Lung (tissue), 12 donors: ENCODE results near the gene COL6A3. TPM values are rescaled to one million over a fixed set of nuclear protein-coding genes. Genes with fewer than 3 reads are reported as not detected.
A peak's percentile ranks its signal among the peaks of the same experiment; 100 is the strongest.

ENCODE experiments used
- ATAC-seq: fragments of 200-7000 bp; cut with Tn5 transposase; one replicate; pipeline ENCODE4 v1.9.1; 2020; ENCODE audit warnings: moderate number of reproducible peaks; ENCODE audit not compliant: insufficient read depth, low FRiP score
- DNase-seq, 3 donors: peaks; one replicate each; pipeline ENCODE4 v3.0.0-alpha.2; 2013 to 2017
- H3K27ac ChIP-seq, 2 donors: one replicate each; pipeline ENCODE4 v1.5.1; 2013; ENCODE audit warnings: mild to moderate bottlenecking in 2 of 2, moderate library complexity in 2 of 2, control low read depth in 1 of 2, inconsistent platforms in 1 of 2, low read depth in 1 of 2, low read length in 1 of 2
- H3K27me3 ChIP-seq, 3 donors: one replicate each; pipeline ENCODE4 v1.5.1; 2013; ENCODE audit warnings: low read length in 2 of 3; ENCODE audit not compliant: control insufficient read depth in 3 of 3, insufficient read depth in 3 of 3
- H3K36me3 ChIP-seq, 4 donors: one replicate each; pipeline ENCODE4 v1.5.1; 2013; ENCODE audit warnings: low read length in 4 of 4, mild to moderate bottlenecking in 1 of 4, moderate library complexity in 1 of 4; ENCODE audit not compliant: control insufficient read depth in 4 of 4, insufficient read depth in 4 of 4
- H3K4me1 ChIP-seq, 5 donors: one replicate each; pipeline ENCODE4 v1.5.1; 2013; ENCODE audit warnings: low read length in 5 of 5, mild to moderate bottlenecking in 2 of 5, moderate library complexity in 1 of 5; ENCODE audit not compliant: control insufficient read depth in 5 of 5, insufficient read depth in 5 of 5
- H3K4me3 ChIP-seq: one replicate; pipeline ENCODE4 v1.5.1; 2013; ENCODE audit warnings: mild to moderate bottlenecking, control low read depth, moderate library complexity
- H3K9ac ChIP-seq, 2 donors: one replicate each; pipeline ENCODE4 v1.5.1; 2013; ENCODE audit warnings: low read length in 2 of 2, control low read depth in 1 of 2; ENCODE audit not compliant: insufficient read depth in 1 of 2
- H3K9me3 ChIP-seq, 4 donors: one replicate each; pipeline ENCODE4 v1.5.1; 2013; ENCODE audit warnings: low read length in 3 of 4, mild to moderate bottlenecking in 1 of 4, moderate library complexity in 1 of 4; ENCODE audit not compliant: control insufficient read depth in 4 of 4, insufficient read depth in 3 of 4
- CTCF ChIP-seq: IDR thresholded peaks from 2 replicates; pipeline ENCODE4 v1.5.1; 2012; ENCODE audit warnings: mild to moderate bottlenecking; ENCODE audit errors: control extremely low read depth, extremely low read depth
- WGBS, 2 donors: extraction: QIAGEN DNeasy Blood & Tissue Kit; methylation state at CpG; one replicate each; pipeline ENCODE4 v1.1.7; 2013; 5-methylcytosine and 5-hydroxymethylcytosine counted together
- polyA plus RNA-seq, 2 donors: library from polyadenylated mRNA; stranded (reverse); fragments of 200-250 nt; gene quantifications; one replicate each; pipeline ENCODE4 v1.2.1, GENCODE V29; 2013
- total RNA-seq, 2 donors: library from RNA; depleted of rRNA in 1 of 2; stranded (reverse); fragments of >200 nt in 1 of 2; gene quantifications; one replicate each; pipeline ENCODE4 v1.2.1, GENCODE V29; 2014 to 2021
- donor health status: control.
- donor health status: control.
- donor health status: Bipolar disorder and iron deficiency.
- donor health status: healthy.
- donor health status: DM: yes; HTN: yes; CAD: no.

COL6A3 gene
- total and polyA plus RNA-seq, 4 donors: 36.4 to 548 (median 277) TPM

GRCh38 chr2:237405006-237405559 lies 8.9 kb downstream of the COL6A3 start:
- H3K9ac ChIP-seq: no peak overlapping the region
- peaks cover 0 to 29% (median 4%) of the 10 kb centered on the region in 5 donors for H3K4me1 ChIP-seq
- H3K9me3 ChIP-seq: no peaks in the 10 kb centered on the region
- H3K36me3 ChIP-seq: peaks cover 0 to 19% (median 3%) of the 10 kb centered on the region in 4 donors
- no peak for TF ChIP-seq CTCF
- ATAC-seq (no peak), DNase-seq (no peak)
- no peaks in the 10 kb centered on the region for H3K27me3 ChIP-seq
- H3K4me3 ChIP-seq: no peak overlapping the region
- H3K27ac ChIP-seq: no peak overlapping the region
- 77 to 84% methylated on average over 13 of the region's 13 CpGs for WGBS, 2 donors

GRCh38 chr2:237404413-237404812 lies 9.6 kb downstream of the COL6A3 start:
- no peak for TF ChIP-seq CTCF
- Histone ChIP-seq H3K27me3 (no peaks in the 10 kb centered on the region), H3K9me3 (no peaks in the 10 kb centered on the region), H3K9ac (no peak overlapping the region), H3K36me3 (peaks cover 0 to 19% (median 3%) of the 10 kb centered on the region in 4 donors), H3K4me3 (no peak overlapping the region), H3K4me1 (peaks cover 0 to 24% (median 4%) of the 10 kb centered on the region in 5 donors), H3K27ac (no peak overlapping the region)
- DNase-seq: no peak
- 67 to 78% methylated on average over 2 of the region's 2 CpGs for WGBS, 2 donors
- no peak for ATAC-seq

- Histone ChIP-seq H3K9me3 (no peaks in the 10 kb centered on the region), H3K36me3 (peaks cover 0 to 23% (median 3%) of the 10 kb centered on the region in 4 donors), H3K4me3 (no peak overlapping the region), H3K27me3 (no peaks in the 10 kb centered on the region), H3K9ac (no peak overlapping the region), H3K27ac (peak overlapping the region in 1 of 2 donors; percentile 10), H3K4me1 (peaks cover 0 to 22% (median 4%) of the 10 kb centered on the region in 5 donors)
- WGBS, 2 donors: 75 to 84% methylated on average over 11 of the region's 11 CpGs
- TF ChIP-seq CTCF: no peak
- no peak for DNase-seq
- ATAC-seq: no peak
These were observed 10.7 kb downstream of the COL6A3 start for GRCh38 chr2:237403024-237403882.
